Keratinocyte (primary cell): ENCODE results near the gene SLC16A13. TPM values are rescaled to one million over a fixed set of nuclear protein-coding genes. Genes with fewer than 3 reads are reported as not detected.

Experiments
- DNase-seq: peaks from one replicate; pipeline ENCODE4 v3.0.0-alpha.2; 2011; ENCODE audit warnings: low read depth, missing footprints, low spot score
- FAIRE-seq: peaks from 2 replicates; lab custom pipeline; 2011; peaks lifted over from hg19 to GRCh38; lab: Jason Lieb, UNC
- H2AFZ ChIP-seq: 2 replicates; pipeline ENCODE4 v1.6.0; 2012; ENCODE audit warnings: low read length, control low read depth, inconsistent platforms; ENCODE audit not compliant: control insufficient read depth
- H3K27ac ChIP-seq: 2 replicates; pipeline ENCODE4 v1.5.1; 2011; ENCODE audit warnings: low read length; ENCODE audit not compliant: control insufficient read depth, insufficient read depth
- H3K27me3 ChIP-seq: 3 replicates; pipeline ENCODE4 v1.6.0; 2011; ENCODE audit warnings: low read length; ENCODE audit not compliant: control insufficient read depth, insufficient read depth; ENCODE audit errors: extremely low read depth
- H3K36me3 ChIP-seq, 2 experiments: 2 replicates in 1 of 2; 3 replicates in 1 of 2; pipeline ENCODE4 v1.5.1; 2011; ENCODE audit warnings: low read length in 2 of 2, mild to moderate bottlenecking in 1 of 2; ENCODE audit not compliant: control insufficient read depth in 2 of 2, insufficient read depth in 2 of 2; ENCODE audit errors: extremely low read depth in 1 of 2
- H3K4me1 ChIP-seq: 3 replicates; pipeline ENCODE4 v1.5.1; 2011; ENCODE audit warnings: low read length; ENCODE audit not compliant: control insufficient read depth, insufficient read depth; ENCODE audit errors: extremely low read depth
- H3K4me2 ChIP-seq: 3 replicates; pipeline ENCODE4 v1.6.0; 2011; ENCODE audit warnings: low read depth, low read length; ENCODE audit not compliant: control insufficient read depth, insufficient read depth; ENCODE audit errors: extremely low read depth
- H3K4me3 ChIP-seq, 3 experiments: fragments of 200-600 bp in 1 of 3; sonication (generic) in 1 of 3; 2 replicates in 2 of 3; 3 replicates in 1 of 3; pipeline ENCODE4 v1.5.1; 2011 to 2016; ENCODE audit warnings: low read length in 3 of 3, mild to moderate bottlenecking in 3 of 3, control low read depth in 2 of 3, inconsistent platforms in 1 of 3, low read depth in 1 of 3, mixed read lengths in 1 of 3, mixed run types in 1 of 3, moderate library complexity in 1 of 3; ENCODE audit not compliant: control insufficient read depth in 2 of 3, insufficient read depth in 2 of 3; ENCODE audit errors: extremely low read depth in 1 of 3
- H3K79me2 ChIP-seq: 2 replicates; pipeline ENCODE4 v1.6.0; 2012; ENCODE audit warnings: low read length; ENCODE audit not compliant: control insufficient read depth, insufficient read depth
- H3K9ac ChIP-seq: 3 replicates; pipeline ENCODE4 v1.6.0; 2011; ENCODE audit warnings: low read length; ENCODE audit not compliant: control insufficient read depth, insufficient read depth; ENCODE audit errors: extremely low read depth
- H3K9me1 ChIP-seq: 3 replicates; pipeline ENCODE4 v1.6.0; 2011; ENCODE audit warnings: low read length; ENCODE audit not compliant: control insufficient read depth, insufficient read depth; ENCODE audit errors: extremely low read depth
- H3K9me3 ChIP-seq: 2 replicates; pipeline ENCODE4 v1.5.1; 2012; ENCODE audit warnings: low read depth, low read length; ENCODE audit not compliant: control insufficient read depth
- H4K20me1 ChIP-seq: 3 replicates; pipeline ENCODE4 v1.6.0; 2011; ENCODE audit warnings: low read length; ENCODE audit not compliant: control insufficient read depth, insufficient read depth; ENCODE audit errors: extremely low read depth
- CTCF ChIP-seq, 3 experiments: IDR thresholded peaks in 1 of 3; conservative IDR thresholded peaks in 1 of 3; optimal IDR thresholded peaks in 1 of 3; 2 replicates in 2 of 3; 3 replicates in 1 of 3; pipeline versions ENCODE3 to v1.5.1; 2011; ENCODE audit warnings: low read length in 3 of 3, mild to moderate bottlenecking in 3 of 3, moderate library complexity in 2 of 3, control low read depth in 1 of 3, inconsistent platforms in 1 of 3; ENCODE audit not compliant: insufficient read depth in 2 of 3; ENCODE audit errors: extremely low read depth in 1 of 3
- EZH2 ChIP-seq: IDR thresholded peaks from one replicate; pipeline ENCODE4 v1.6.1; 2012; ENCODE audit warnings: inconsistent platforms, mild to moderate bottlenecking, low read length, moderate library complexity
- dilution Hi-C: fragments of 300-500 bp; cut with MboI; formaldehyde crosslinking; loops from one replicate; pipeline ENCODE4 v1.7.0; 2020; ENCODE audit warnings: low sequenced_read_pairs; ENCODE audit not compliant: extremely low pct_ligation_motif_present
- polyA plus RNA-seq, 5 experiments: library from polyadenylated mRNA; depleted of rRNA in 3 of 5; stranded (reverse) in 3 of 5; stranded (forward) in 1 of 5; unstranded in 1 of 5; fragments of >200 nt; gene quantifications; 1 replicate in 1 of 5; 2 replicates in 3 of 5; 3 replicates in 1 of 5; pipeline versions ENCODE4 v1.2.1 to v1.2.3, GENCODE V29; 2011 to 2012; ENCODE audit warnings: missing spikeins in 2 of 5, low read depth in 1 of 5, low replicate concordance in 1 of 5

SLC16A13 gene
- polyA plus RNA-seq, 1 donor (not counting 4 experiments of a cell fraction or from before 2014, with no cell fraction given): 2.7 TPM

GRCh38 chr17:7024402-7024785 is 11.4 kb upstream of the SLC16A13 start:
- H3K79me2 ChIP-seq: no peaks in the 10 kb centered on the region
- H3K27me3 ChIP-seq: peaks cover 12% of the 10 kb centered on the region
- no peak for FAIRE-seq
- H3K4me1 ChIP-seq: peaks cover 2% of the 10 kb centered on the region
- H3K27ac ChIP-seq: no peak overlapping the region
- no peaks in the 10 kb centered on the region for H3K9me1 ChIP-seq
- dilution Hi-C loops: no loop called here
- H3K4me2 ChIP-seq: no peak overlapping the region
- no peak overlapping the region for H3K4me3 ChIP-seq
- no peaks in the 10 kb centered on the region for H3K36me3 ChIP-seq
- TF ChIP-seq CTCF (optimal IDR thresholded peaks at IDR 0.05 in 1 of 3, IDR thresholded peaks at IDR 0.05 in 1 of 3, conservative IDR thresholded peaks at IDR 0.05 in 1 of 3; ENCODE audit: extremely low read depth in 1 of 3, insufficient read depth in 2 of 3, low read length in 3 of 3) (no peak), EZH2 (no peak)
- H4K20me1 ChIP-seq: no peaks in the 10 kb centered on the region
- DNase-seq: no peak
- no peak overlapping the region for H3K9ac ChIP-seq
- H3K9me3 ChIP-seq: no peaks in the 10 kb centered on the region
- H2AFZ ChIP-seq: no peak overlapping the region

GRCh38 chr17:7025245-7025644 is 10.6 kb upstream of the SLC16A13 start:
- no peaks in the 10 kb centered on the region for H3K4me1 ChIP-seq
- FAIRE-seq (no peak), DNase-seq (no peak)
- H3K9me3 ChIP-seq: no peaks in the 10 kb centered on the region
- dilution Hi-C loops: no loop called here
- H3K9me1 ChIP-seq: no peaks in the 10 kb centered on the region
- H3K9ac ChIP-seq: no peak overlapping the region
- H3K4me3 ChIP-seq: no peak overlapping the region
- no peak for TF ChIP-seq EZH2
- TF ChIP-seq CTCF (optimal IDR thresholded peaks at IDR 0.05 in 1 of 3, IDR thresholded peaks at IDR 0.05 in 1 of 3, conservative IDR thresholded peaks at IDR 0.05 in 1 of 3; ENCODE audit: extremely low read depth in 1 of 3, insufficient read depth in 2 of 3, low read length in 3 of 3): no peak
- no peaks in the 10 kb centered on the region for H4K20me1 ChIP-seq
- no peak overlapping the region for H3K4me2 ChIP-seq
- no peak overlapping the region for H2AFZ ChIP-seq
- H3K79me2 ChIP-seq: no peaks in the 10 kb centered on the region
- peaks cover 12% of the 10 kb centered on the region for H3K27me3 ChIP-seq
- no peak overlapping the region for H3K27ac ChIP-seq
- no peaks in the 10 kb centered on the region for H3K36me3 ChIP-seq
